B cell (primary cell): ENCODE data around the gene SECTM1. TPM values are rescaled to one million over a fixed set of nuclear protein-coding genes. Genes with fewer than 3 reads are reported as not detected.

Source experiments
- ATAC-seq: fragments of 200-7000 bp; cut with Tn5 transposase; one replicate; pipeline ENCODE4 v1.10.0; 2021; ENCODE audit warnings: low read depth, mild to moderate bottlenecking, moderate number of reproducible peaks, moderate library complexity
- CTCF ChIA-PET: fragments of 350-600 bp; sonication (Branson Sonifier 250); formaldehyde crosslinking; loops from one replicate; lab custom pipeline; 2021; ENCODE audit warnings: antibody characterized with exemption, inconsistent platforms; lab: Charles Lee
- POLR2A ChIA-PET: fragments of 350-600 bp; sonication (Branson Sonifier 250); formaldehyde crosslinking; loops from one replicate; lab custom pipeline; 2021; ENCODE audit warnings: antibody characterized with exemption; lab: Charles Lee
- DNase-seq: peaks from one replicate; pipeline ENCODE4 v3.0.0; 2013
- H2AFZ ChIP-seq: 2 replicates; pipeline ENCODE4 v1.6.1; 2012; ENCODE audit warnings: mild to moderate bottlenecking, low read depth, low read length; ENCODE audit not compliant: insufficient read depth, poor library complexity, severe bottlenecking
- H3K27ac ChIP-seq, 2 donors: 1 replicate in 1 of 2; 2 replicates in 1 of 2; pipeline ENCODE4 v1.5.1; 2012 to 2013; ENCODE audit warnings: low read length in 2 of 2, mild to moderate bottlenecking in 2 of 2, moderate library complexity in 1 of 2
- H3K27me3 ChIP-seq, 4 experiments: fragments of 200-600 bp in 1 of 4; sonication (generic) in 1 of 4; replicated peaks in 1 of 4; 1 replicate in 2 of 4; 2 replicates in 2 of 4; pipeline versions ENCODE4 v1.6.1 to v1.7.0; 2013 to 2016; ENCODE audit warnings: low read length in 3 of 4, mild to moderate bottlenecking in 2 of 4, mixed read lengths in 1 of 4, moderate library complexity in 1 of 4; ENCODE audit not compliant: insufficient read depth in 4 of 4, control insufficient read depth in 3 of 4; ENCODE audit errors: control extremely low read depth in 1 of 4
- H3K36me3 ChIP-seq, 2 experiments: replicated peaks in 1 of 2; 1 replicate in 1 of 2; 2 replicates in 1 of 2; pipeline versions ENCODE4 v1.6.1 to v1.7.1; 2013; ENCODE audit warnings: low read length in 1 of 2; ENCODE audit not compliant: insufficient read depth in 2 of 2, control insufficient read depth in 1 of 2; ENCODE audit errors: control extremely low read depth in 1 of 2, extremely low read depth in 1 of 2
- H3K4me1 ChIP-seq, 2 donors: fragments of 200-600 bp in 1 of 2; sonication (generic) in 1 of 2; 1 replicate in 1 of 2; 2 replicates in 1 of 2; pipeline versions ENCODE4 v1.5.1 to v1.6.1; 2013 to 2017; ENCODE audit warnings: low read length in 2 of 2; ENCODE audit not compliant: control insufficient read depth in 2 of 2, insufficient read depth in 2 of 2
- H3K4me2 ChIP-seq: replicated peaks from 2 replicates; pipeline ENCODE3; 2012; ENCODE audit warnings: mild to moderate bottlenecking, low read depth, low read length; ENCODE audit not compliant: poor library complexity, severe bottlenecking
- H3K4me3 ChIP-seq, 5 experiments: fragments of 200-600 bp in 1 of 5; sonication (generic) in 1 of 5; 1 replicate in 3 of 5; 2 replicates in 2 of 5; pipeline versions ENCODE4 v1.5.1 to v1.7.0; 2011 to 2016; ENCODE audit warnings: low read length in 4 of 5, mild to moderate bottlenecking in 4 of 5, low read depth in 2 of 5, control low read depth in 1 of 5, moderate library complexity in 1 of 5; ENCODE audit not compliant: insufficient read depth in 1 of 5; ENCODE audit errors: control extremely low read depth in 1 of 5, extremely low read depth in 1 of 5
- H3K79me2 ChIP-seq: fragments of 200-600 bp; sonication (generic); one replicate; pipeline ENCODE4 v1.6.0; 2016; ENCODE audit warnings: low read length; ENCODE audit not compliant: control insufficient read depth, insufficient read depth
- H3K9ac ChIP-seq: fragments of 200-600 bp; sonication (generic); 2 replicates; pipeline ENCODE4 v1.6.1; 2017; ENCODE audit warnings: mild to moderate bottlenecking, low read length, moderate library complexity
- H3K9me3 ChIP-seq, 3 donors: one replicate each; pipeline versions ENCODE4 v1.6.1 to v1.7.1; 2013; ENCODE audit warnings: low read length in 2 of 3; ENCODE audit not compliant: control insufficient read depth in 2 of 3, insufficient read depth in 1 of 3; ENCODE audit errors: control extremely low read depth in 1 of 3
- H4K20me1 ChIP-seq: 2 replicates; pipeline ENCODE4 v1.6.0; 2012; ENCODE audit warnings: mild to moderate bottlenecking, low read length; ENCODE audit not compliant: insufficient read depth, control insufficient read depth, poor library complexity, severe bottlenecking
- H3K27ac Mint-ChIP-seq: one replicate; pipeline ENCODE4 v1.8.0; 2021; ENCODE audit warnings: mixed read lengths
- H3K27me3 Mint-ChIP-seq: one replicate; pipeline ENCODE4 v1.8.0; 2021; ENCODE audit warnings: mixed read lengths
- H3K4me1 Mint-ChIP-seq: one replicate; pipeline ENCODE4 v1.8.0; 2021; ENCODE audit warnings: mixed read lengths
- H3K4me3 Mint-ChIP-seq: one replicate; pipeline ENCODE4 v1.8.0; 2021; ENCODE audit warnings: mixed read lengths
- H3K9me3 Mint-ChIP-seq: one replicate; pipeline ENCODE4 v1.8.0; 2022; ENCODE audit warnings: mixed read lengths; ENCODE audit not compliant: insufficient read depth
- CTCF ChIP-seq: fragments of 200-600 bp; IDR thresholded peaks from one replicate; pipeline ENCODE4 v1.8.0; 2022; ENCODE audit warnings: antibody characterized with exemption, mild to moderate bottlenecking
- EZH2 ChIP-seq: IDR thresholded peaks from 2 replicates; pipeline ENCODE4 v1.6.1; 2012; ENCODE audit warnings: borderline replicate concordance, low read depth, mild to moderate bottlenecking, moderate library complexity, low read length; ENCODE audit not compliant: insufficient read depth, poor library complexity, severe bottlenecking
- WGBS: methylation state at CpG from one replicate; pipeline ENCODE4 v1.1.5; 2013; ENCODE audit warnings: missing lambda C conversion rate; ENCODE audit not compliant: insufficient coverage; 5-methylcytosine and 5-hydroxymethylcytosine counted together
- intact Hi-C: fragments of 100-400 bp; cut with micrococcal nuclease; formaldehyde crosslinking; loops from one replicate; pipeline ENCODE4 v1.10.0; 2022
- polyA plus RNA-seq: library from polyadenylated mRNA; depleted of rRNA; stranded (reverse); fragments of >200 nt; gene quantifications from 2 replicates; pipeline ENCODE4 v1.2.3, GENCODE V29; 2012
- total RNA-seq, 2 donors: library from RNA; stranded (reverse); fragments of 120-200 nt in 1 of 2; gene quantifications; 1 replicate in 1 of 2; 2 replicates in 1 of 2; pipeline versions ENCODE4 v1.2.3 to v1.2.4, GENCODE V29; 2013 to 2022

Gene SECTM1
- total and polyA plus RNA-seq, 2 donors (not counting 1 experiment from before 2014, with no cell fraction given) = 0.17 to 1.2 TPM

- Mint-ChIP-seq H3K27me3 (no peaks in the 10 kb centered on the region), H3K9me3 (no peaks in the 10 kb centered on the region), H3K4me1 (peaks cover 18% of the 10 kb centered on the region), H3K4me3 (no peak overlapping the region), H3K27ac (no peak overlapping the region)
- no peak for DNase-seq
- no peak overlapping the region for H3K4me3 ChIP-seq
- no peak overlapping the region for H3K9ac ChIP-seq
- no peaks in the 10 kb centered on the region for H3K36me3 ChIP-seq
- H2AFZ ChIP-seq = no peak overlapping the region
- POLR2A ChIA-PET = no interaction called here
- no peaks in the 10 kb centered on the region for H4K20me1 ChIP-seq
- TF ChIP-seq EZH2 (no peak), CTCF (no peak)
- H3K79me2 ChIP-seq = no peaks in the 10 kb centered on the region
- CTCF ChIA-PET = no interaction called here
- H3K4me1 ChIP-seq = peaks cover 10 to 15% of the 10 kb centered on the region in 2 donors
- intact Hi-C loops = no loop called here
- H3K27me3 ChIP-seq = peaks cover 0 to 5% (median 0%) of the 10 kb centered on the region in 4 experiments
- 82% methylated on average over 17 of the region's 19 CpGs for WGBS
- peaks cover 0 to 4% (median 0%) of the 10 kb centered on the region in 3 donors for H3K9me3 ChIP-seq
- no peak overlapping the region for H3K4me2 ChIP-seq
- H3K27ac ChIP-seq = no peak overlapping the region
- no peak for ATAC-seq
These were observed 45.4 kb downstream of the SECTM1 start for GRCh38 chr17:82287868-82288801.
